NCI-H748 (cell line): ENCODE results near the gene PIP5KL1.

ENCODE experiments used
- DNase-seq: peaks from one replicate; lab custom pipeline; 2025; ENCODE audit not compliant: unreplicated experiment; lab: John Stamatoyannopoulos, UW

Gene PIP5KL1

DNA sequence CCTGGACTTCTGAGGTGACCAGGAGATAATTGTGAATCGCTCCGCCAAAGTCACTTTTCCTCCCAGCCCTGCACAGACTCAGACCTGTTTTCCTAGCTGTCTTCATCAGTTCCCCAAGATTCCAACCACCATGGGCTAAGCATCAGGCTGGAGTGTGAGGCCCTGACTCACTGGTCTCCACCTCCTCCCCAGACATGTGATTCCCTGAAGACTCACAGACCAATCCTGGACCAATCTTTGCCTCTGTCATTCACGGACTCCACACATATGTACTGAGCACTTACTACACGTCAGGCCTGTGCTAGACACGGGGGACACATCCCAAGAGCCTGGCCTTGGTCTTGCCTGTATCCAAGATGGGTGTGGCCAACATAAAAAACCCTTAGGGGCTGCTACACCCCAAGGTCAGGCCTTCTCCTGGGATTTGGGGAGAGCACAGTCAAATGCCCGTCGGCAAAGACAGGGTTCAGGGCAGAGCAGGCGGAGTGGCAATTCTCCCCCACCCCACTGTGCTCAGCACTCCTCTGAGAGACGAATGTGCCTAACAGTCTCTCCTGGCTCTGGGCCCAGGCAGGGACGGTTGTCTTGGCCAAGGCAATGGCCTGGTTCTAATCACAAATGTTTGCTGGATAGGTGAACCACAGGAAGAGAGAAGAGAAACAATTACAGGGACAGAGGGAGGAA lies 38.3 kb upstream of the PIP5KL1 start:
- no peak for DNase-seq

DNA sequence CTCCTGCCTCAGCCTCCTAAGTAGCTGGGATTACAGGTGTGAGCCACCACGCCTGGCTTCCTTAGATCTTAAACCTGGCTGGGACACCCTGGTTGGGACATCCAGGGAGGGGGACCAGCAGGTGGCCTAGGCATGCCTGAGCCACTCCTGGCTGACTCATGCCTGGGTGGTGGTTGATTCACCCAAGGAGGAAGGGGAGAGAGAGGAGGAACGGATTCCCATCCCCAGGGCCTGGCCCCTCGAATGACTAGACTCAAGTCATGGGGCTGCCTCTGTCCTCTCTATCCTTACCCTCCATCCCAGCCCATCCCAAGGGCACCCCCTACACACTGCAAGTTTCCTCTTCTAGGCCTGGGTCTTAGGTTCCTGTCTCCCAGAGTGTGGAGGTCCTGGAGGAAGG lies 37.5 kb upstream of the PIP5KL1 start:
- DNase-seq: no peak

DNA sequence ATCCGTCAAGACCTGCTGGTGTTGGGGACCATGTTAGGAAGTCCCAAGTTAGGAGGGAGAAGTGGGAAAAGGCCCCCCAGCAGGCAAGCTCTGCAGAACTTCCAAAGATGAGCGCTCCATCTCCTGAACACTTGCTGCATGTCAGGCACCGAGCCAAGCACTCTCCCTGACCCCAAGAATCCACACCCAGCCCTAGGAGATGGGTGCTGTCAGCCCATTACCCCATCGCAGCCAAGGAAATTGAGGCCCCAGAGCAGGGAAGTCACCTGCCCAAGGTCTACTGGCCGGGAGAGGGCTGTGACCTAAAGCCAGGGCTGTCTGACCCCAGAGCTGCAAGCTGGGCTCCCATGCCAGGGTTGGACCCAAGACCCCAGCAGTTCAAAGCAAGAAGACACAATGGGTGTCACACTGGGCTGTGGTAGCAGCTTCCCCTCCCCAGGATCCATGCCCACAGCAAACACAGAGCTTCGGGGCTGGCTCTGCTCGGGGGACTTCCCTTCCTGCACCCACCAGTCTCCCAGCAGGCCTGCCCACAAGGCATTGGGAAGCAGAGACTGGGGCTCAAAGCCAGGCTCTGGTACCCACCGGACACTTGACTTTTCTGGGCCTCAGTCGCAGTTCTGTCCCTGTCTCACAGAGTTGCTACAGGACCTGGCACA lies 36.7 kb upstream of the PIP5KL1 start:
- no peak for DNase-seq

DNA sequence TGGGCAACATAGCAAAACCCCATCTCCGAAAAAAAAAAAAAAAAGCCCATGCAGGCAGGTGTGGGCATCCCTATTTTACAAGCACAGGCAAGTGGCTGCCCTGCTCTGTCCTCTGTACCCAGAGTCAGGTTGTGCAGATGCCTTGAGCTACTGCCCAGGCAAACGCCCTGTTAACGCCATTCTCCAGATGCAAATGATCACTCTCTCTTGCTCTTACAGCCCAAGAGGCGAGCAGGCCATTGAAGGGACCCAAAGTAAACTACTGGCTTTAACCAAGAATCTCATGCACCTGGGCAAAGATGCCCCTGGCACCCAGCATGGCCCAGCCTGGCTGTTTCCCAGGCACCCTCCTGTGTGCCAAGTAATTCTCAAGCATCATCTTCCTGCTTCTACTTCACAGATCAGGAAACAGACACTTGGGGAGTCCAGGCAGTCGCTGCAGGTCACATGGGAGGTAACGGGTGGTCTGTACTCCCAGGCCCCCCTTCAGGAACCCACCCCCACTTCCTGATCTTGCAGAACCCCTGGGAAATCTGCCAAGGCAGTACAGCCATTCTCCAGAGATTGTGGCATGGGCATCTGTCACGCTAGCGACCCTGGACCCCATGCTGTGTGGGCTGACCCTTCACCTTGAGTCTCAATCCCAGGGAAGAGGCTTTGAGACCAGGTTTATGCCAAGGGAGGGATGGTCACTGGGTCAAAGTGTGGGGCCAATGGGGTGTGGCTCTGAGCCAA lies 36.0 kb upstream of the PIP5KL1 start:
- DNase-seq: no peak

DNA sequence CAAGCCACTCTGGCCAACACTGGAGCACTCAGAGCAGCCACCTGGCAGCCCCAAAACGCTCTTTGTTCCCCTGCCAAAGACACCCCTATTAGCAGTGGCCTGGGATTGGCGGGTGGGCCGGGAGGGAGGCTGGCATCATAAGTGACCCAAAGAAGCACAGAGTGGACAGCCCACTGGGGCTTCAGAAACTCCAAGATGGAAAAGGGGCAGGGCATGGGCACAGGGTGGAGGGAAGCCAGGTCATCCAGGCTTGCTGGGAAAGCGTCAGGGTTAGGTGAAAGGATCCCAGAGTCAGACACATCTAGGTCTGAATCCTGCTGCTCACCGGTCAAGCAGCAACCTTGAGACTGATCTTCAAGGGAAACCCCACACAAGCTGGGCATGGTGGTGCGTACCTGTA lies 35.4 kb upstream of the PIP5KL1 start:
- DNase-seq: no peak

DNA sequence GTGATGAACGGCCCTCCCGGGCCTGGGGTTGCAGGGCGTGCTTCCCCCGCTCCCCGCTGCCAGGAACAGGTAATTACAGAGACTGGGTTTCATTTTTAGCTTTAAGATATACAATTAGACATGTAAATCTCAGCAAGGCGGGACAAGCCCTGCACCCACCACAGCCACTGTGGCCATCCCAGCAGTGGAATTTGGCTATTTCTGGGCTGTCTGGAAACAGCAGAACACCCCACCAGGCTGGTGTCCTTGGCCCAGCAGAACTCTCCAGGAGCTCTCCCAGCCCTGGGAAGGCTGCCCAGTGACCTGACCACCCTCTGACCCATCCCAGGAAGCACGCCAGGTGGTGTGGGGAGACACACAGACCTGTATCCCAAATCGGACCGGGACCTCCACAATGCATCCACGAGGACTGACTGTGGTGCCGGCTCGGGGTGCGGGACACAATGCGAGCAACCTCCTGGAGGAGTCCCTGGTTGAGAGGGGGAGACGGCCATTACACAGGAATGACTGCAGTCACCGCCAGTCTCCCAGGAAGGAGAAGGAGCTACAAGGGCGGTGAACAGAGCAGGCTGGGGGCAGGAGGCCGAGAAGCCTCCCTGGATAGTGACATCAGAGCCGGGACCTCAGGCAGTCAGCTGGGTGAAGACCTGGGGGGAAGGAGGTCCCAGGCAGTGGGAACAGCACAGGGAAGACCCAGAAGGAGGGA lies 32.9 kb upstream of the PIP5KL1 start:
- no peak for DNase-seq

DNA sequence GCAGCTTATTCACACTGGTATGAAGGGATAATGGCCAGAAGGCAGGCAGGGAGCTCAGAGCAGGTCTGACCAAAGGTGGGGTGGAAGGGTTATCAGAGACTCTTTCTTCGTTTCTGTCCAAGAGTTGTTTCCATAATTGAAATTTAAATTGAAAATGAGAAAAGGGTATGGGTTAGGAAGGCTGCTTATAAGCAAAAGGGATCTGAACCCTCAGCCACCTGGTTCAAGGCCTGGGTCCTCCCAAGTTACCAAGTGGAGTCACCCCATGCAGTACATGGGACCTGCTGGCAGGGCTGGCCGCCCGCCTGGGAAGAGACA lies 32.4 kb upstream of the PIP5KL1 start:
- DNase-seq: no peak

DNA sequence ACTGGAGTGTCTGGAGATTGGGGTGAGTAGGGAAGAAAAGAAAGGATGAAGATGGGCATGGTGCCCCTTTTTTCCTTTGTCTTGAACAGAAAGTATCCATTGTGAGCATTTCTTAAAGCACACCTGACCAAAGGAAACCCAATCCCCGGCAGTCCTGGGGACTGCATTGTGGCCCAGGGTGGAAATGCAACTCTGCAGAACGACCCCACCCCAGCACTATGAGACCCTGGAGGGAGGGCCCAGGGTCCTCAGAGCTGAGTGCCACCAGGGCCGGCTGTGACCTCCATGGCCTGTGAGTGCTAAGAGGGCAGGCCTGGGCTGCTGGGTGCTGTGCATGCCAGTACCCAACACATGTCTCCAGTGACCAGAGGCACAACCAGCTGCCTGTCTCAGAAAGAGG lies 31.7 kb upstream of the PIP5KL1 start:
- DNase-seq: no peak

DNA sequence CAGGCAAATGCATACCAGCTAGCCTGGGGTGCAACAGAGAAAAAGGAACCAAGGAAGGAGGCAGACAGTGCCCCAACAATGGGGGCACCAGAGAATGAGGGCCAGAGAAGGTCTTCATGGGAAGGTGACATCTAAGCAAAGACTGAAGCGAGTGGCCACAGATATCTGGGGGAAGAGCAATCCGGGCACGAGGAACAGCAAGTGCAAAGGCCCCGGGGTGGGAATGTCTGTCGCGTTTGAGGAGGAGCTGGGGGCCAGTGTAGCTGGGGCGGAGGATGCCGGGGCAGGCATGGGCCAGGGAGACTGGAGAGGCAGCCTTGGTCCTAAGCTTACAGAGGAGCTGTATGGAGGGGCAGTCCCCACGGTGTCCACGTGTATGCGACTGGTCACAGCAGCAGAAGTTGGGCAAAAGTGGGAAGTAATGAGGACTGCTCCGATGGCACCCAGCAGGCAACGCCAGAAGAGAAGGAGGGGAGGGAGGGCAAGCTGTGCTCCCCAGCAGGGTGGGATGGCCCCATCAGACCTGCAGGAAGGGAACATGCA lies 31.1 kb upstream of the PIP5KL1 start:
- DNase-seq: no peak

DNA sequence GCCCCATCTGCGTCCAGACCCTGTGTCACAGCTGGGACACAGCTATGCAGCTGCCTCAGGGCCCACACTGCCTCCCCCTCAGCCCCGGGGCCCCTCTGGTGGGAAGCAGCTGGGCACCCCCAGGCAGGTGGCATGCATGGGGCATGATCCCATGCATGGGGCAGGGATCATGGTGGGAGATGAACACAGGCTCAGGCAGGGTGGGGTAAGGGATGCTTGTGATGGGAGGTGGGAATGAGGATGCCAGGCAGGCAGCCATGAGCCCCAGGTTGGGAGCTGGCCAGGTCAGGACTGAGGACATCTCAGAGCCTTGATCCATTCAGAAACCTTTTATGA lies 30.5 kb upstream of the PIP5KL1 start:
- no peak for DNase-seq

DNA sequence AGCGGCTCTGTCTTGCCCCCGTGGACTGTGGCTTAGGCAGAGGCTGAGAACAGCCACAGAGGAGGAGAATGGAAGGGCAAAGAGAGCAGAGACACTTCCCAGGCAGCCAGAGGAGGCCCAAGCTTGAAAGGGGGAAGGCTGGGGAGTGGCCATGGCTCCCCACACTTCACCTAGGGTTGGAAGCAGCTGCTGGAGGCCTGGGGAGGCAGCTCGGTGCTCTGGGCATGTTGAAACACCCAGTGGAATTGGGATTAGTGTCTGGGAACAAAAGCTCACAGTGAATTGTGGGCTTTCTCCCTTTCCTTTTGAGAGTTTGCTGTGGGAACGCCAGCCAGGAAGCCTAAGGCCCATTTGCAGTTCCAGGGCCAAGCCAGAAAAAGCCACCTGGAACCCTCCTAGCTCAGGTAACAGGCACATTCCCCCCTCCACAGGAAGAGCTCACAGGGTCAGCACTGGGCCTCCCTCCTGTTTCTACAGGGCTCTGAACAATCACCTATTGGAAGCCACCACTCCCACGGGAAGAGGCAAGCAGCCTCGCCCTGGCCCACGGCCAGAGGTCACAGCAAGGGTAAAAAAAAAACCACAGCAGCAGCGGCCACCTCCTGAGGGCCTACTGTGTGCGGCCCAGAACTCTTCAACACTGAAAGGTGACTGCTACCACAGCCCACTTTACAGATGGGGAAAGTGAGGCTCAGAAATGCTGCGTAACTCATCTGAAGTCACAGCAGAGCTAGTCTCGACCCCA lies 30.0 kb upstream of the PIP5KL1 start:
- DNase-seq: no peak

DNA sequence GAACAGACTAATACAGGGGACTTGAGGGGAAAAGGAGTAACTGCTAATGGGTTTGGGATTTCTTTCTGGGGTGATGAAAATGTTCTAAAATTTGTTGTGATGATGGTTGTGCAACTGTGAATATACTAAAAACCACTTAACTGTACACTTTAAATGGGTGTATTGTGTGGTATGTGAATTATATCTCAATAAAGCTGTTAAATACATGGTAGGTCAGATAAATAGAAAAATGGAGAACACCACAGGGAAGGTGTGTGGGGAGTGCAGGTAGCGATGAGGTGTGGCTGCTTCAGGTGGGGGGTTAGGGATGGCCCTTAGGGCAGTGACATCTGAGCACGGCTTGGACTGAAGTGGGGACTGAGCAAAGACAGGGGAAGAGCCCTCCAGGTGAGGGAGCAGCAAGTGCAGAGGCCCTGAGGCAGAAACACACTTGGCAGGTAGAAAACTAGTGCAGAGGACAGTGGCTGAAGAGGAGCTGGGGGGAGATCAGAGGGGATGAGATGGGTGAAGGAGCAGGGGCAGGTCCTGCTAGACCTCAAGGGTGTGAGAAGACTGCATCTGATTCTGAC lies 29.3 kb upstream of the PIP5KL1 start:
- DNase-seq: no peak

DNA sequence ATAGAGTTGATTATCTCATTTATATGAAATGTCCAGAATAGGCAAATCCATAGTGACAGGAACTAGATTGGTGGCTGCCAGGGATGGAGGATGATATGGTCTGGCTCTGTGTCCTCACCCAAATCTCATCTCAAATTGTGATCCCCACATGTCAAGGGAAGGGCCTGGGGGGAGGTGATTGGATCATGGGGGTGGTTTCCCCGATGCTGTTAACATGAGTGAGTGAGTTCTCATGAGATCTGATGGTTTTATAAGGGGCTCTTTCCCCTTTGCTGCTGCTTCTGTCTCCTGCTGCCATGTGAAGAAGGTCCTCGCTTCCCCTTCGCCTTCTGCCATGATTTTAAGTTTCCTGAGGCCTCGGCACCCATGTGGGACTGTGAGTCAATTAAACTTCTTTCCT lies 28.8 kb upstream of the PIP5KL1 start:
- DNase-seq: no peak

DNA sequence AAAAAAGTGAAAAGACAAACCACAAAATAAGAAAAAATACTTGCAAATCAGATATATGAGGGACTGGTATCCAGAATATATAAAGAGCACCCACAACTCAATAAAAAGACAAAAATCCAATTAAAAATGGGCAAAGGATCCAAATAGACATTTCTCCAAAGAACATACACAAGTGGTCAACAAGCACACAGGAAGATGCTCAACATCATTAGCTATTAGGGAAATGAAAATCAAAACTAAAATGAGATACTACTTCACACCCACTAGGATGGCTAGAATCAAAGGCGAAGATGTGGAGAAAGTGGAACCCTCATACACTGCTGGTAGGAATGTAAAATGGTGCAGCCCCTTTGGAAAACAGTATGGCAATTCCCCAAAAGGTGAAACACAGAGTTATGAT lies 28.2 kb upstream of the PIP5KL1 start:
- DNase-seq: no peak

DNA sequence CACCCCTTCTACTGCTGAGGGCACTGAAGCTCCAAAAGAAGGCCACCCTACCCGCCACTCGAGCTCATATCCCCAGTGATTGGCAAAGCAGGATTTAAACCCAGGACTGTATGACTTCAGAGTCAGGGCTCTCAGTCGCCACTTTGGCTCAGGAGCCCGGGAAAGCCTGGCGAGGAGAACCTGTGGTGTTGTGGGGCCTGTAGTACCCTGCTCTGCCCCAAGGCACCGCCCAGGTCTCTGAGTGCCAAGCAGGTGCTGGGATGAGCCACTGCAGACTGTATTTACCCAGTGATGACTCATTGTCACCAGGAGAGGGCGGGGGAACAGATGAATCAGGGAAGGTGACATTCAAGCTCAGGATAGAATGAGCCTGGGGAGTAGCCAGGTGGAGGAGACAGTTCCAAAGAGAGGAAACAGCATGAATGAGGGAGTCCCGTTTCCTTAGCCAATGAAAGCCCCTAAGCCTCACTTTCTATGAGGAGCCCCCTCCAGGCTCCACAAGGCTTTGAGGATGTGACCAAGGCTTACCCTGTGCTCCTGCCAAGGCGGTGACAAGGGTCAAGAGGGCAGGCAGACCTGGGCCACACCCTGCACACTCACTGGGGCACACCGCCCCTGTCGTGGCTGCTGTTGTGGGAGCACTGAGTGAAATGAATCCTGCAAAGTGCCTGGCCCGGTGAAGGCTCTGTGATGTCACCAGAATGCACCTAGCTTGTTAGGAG lies 24.9 kb upstream of the PIP5KL1 start:
- peak; percentile 96 for DNase-seq

DNA sequence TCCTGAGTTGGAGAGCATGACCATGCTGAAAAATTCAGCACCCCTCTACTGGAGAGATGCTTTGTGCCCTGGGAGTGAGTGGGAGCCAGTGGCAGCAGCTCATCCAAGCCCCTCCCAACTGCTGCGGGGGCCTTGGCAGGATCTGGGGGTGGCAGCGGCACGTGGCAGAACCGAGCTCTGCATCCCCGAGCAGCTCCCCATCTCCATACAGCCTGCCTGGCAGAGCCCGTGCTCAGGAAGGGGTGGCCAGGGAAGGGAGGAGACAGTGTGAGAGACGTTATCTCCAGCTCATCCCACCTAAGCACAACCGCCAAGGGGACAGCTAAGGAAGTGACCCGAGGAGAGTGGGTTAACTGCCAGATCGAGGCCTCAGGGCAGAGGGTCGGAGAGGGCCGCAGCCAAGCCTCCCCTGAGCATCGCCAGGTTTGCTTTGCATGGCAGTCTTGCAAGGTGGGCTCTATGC lies 24.3 kb upstream of the PIP5KL1 start:
- no peak for DNase-seq

DNA sequence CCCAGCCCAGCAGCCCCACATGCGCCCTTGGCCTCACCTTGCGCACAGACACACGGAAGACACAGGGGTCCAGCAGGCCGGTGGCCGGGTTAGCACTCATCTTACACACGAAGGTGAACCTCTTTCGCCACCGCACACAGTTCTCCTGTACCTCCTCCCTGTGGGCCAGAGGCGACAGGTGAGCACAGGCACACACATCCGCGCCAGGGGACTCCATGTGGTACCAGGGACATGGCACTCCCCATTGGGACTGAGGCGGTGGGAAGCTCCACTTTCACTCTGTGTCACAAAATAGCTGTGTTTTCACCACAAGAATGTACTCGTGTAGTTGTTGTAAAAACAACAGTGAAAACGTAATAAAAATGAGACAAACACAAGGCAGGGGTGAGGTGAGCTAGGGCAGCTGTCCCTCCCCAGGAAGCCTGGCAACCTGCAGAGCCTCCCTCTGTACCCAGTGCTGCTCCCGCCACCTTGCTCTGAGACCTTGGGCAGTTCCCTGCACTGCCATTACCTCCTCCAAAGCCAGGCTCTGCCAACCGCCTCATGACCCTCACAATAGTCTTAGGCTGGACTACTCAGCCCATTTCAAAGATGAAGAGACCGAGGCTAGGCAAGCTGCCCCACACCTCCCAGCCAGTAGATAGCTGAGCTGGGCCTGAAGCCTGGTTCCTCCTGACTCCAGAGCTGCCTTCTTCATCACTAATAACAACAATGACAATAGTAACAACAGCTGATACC lies 23.4 kb upstream of the PIP5KL1 start:
- DNase-seq: no peak

DNA sequence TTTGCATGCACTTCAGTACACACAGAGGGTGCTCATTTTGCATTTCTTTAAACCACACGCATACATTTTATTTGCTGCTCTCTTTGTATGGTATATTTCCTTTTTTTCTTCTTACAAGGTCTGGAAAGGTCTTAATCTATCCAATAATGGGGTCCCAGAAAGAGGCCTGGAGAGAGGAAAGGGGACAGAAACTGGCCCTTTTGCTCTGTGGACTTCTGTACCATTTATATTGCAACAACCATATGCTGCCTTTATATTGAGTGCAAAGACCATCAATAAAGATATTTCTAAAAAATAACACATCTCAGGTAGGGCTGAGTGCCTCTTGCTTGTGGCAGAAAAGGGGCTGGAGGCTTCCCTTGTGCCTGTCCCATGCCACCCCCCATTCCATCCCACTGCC lies 22.6 kb upstream of the PIP5KL1 start:
- DNase-seq: no peak
